ENCODE measurements around the gene ITGA8.

Gene ITGA8

DNA sequence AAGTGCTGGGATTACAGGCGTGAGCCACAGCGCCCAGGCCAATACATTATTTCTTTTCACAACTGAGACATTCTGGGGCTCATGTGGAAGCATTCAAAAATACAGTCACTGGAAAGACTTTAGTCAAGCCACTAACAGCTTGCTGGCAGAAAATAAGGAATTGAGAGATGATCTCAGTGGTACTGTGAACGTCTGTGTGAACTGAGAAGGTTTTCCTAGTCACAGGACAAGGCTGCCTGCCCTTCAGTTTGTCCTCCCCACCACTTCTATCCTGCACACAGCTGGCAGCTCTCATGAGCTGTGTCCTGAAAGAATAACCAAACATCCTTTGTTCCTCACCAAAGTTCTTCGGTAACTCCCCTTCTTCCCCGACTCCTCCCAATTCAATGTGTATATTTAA, 31.3 kb upstream of the ITGA8 start:
- peaks cover 0 to 20% (median 16%) of the 10 kb centered on the region in 10 experiments; a peak in 12 of 20 replicates for H3K4me1 ChIP-seq
- no peak overlapping the region for H3K27ac ChIP-seq
- H3K27me3 ChIP-seq, result no peaks in the 10 kb centered on the region
- H3K4me3 ChIP-seq, result no peak overlapping the region
- no peak overlapping the region for H3K4me2 ChIP-seq
- no peaks in the 10 kb centered on the region for H3K36me3 ChIP-seq
- H3K9me3 ChIP-seq (replicated peaks in 1 of 11), result no peaks in the 10 kb centered on the region
- H3K9ac ChIP-seq, result no peak overlapping the region
- no peaks in the 10 kb centered on the region for H4K20me1 ChIP-seq
- TF ChIP-seq Cebpa-rat (IDR thresholded peaks at IDR 0.05), result no peak

- H3K9ac ChIP-seq, result no peak overlapping the region
- no peaks in the 10 kb centered on the region for H3K36me3 ChIP-seq
- no peak overlapping the region for H3K27ac ChIP-seq
- no peak for TF ChIP-seq Cebpa-rat (IDR thresholded peaks at IDR 0.05)
- H3K4me1 ChIP-seq, result peaks cover 0 to 20% (median 16%) of the 10 kb centered on the region in 10 experiments; a peak in 12 of 20 replicates
- no peaks in the 10 kb centered on the region for H3K9me3 ChIP-seq (replicated peaks in 1 of 11)
- no peaks in the 10 kb centered on the region for H3K27me3 ChIP-seq
- H3K4me2 ChIP-seq, result peak overlapping the region in 1 of 11 experiments; percentile 62; a peak in 1 of 22 replicates
- no peak overlapping the region for H3K4me3 ChIP-seq
- H4K20me1 ChIP-seq, result no peaks in the 10 kb centered on the region
Measured at GRCh38 chr10:15748126-15748525, 28.4 kb upstream of the ITGA8 start.

DNA sequence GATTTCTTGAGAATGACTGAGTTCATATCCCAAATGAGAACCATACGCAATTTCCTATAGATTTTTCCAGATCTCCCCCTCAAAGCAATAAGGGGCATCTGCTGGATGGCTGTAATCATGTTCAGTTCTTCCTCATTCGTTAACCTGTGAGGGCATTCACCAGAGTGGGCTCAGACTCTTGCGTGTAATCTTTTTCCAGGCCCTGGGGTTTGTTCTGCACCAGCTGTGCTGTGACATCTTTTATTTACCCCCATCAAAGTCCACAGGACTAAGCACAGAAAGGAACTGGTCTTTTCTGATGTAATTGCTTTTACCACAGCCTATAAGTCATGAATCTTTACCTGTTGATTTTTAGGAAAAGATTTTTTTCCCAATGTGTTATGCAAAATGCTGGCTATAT, 27.9 kb upstream of the ITGA8 start:
- Histone ChIP-seq H3K36me3 (no peaks in the 10 kb centered on the region), H3K4me3 (no peak overlapping the region), H3K27me3 (no peaks in the 10 kb centered on the region), H3K9me3 (replicated peaks in 1 of 11) (no peaks in the 10 kb centered on the region), H3K9ac (no peak overlapping the region), H3K4me1 (peaks cover 0 to 20% (median 16%) of the 10 kb centered on the region in 10 experiments; a peak in 12 of 20 replicates), H3K27ac (no peak overlapping the region), H3K4me2 (peak overlapping the region in 8 of 11 experiments; percentile 33 to 64 (median 52); a peak in 14 of 22 replicates), H4K20me1 (no peaks in the 10 kb centered on the region)
- no peak for TF ChIP-seq Cebpa-rat (IDR thresholded peaks at IDR 0.05)

- Histone ChIP-seq H3K4me2 (no peak overlapping the region), H3K27ac (no peak overlapping the region), H3K36me3 (no peaks in the 10 kb centered on the region), H3K9ac (no peak overlapping the region), H3K27me3 (no peaks in the 10 kb centered on the region), H3K4me1 (peaks cover 0 to 20% (median 16%) of the 10 kb centered on the region in 10 experiments; a peak in 12 of 20 replicates), H3K9me3 (replicated peaks in 1 of 11) (no peaks in the 10 kb centered on the region), H3K4me3 (no peak overlapping the region), H4K20me1 (no peaks in the 10 kb centered on the region)
- TF ChIP-seq Cebpa-rat (IDR thresholded peaks at IDR 0.05), result no peak
Measured at GRCh38 chr10:15745751-15746150, 26.0 kb upstream of the ITGA8 start.

- no peak overlapping the region for H3K27ac ChIP-seq
- H3K9ac ChIP-seq, result no peak overlapping the region
- H3K4me3 ChIP-seq, result no peak overlapping the region
- no peaks in the 10 kb centered on the region for H3K27me3 ChIP-seq
- H3K4me2 ChIP-seq, result no peak overlapping the region
- H4K20me1 ChIP-seq, result no peaks in the 10 kb centered on the region
- no peak for TF ChIP-seq Cebpa-rat (IDR thresholded peaks at IDR 0.05)
- H3K36me3 ChIP-seq, result no peaks in the 10 kb centered on the region
- peaks cover 0 to 20% (median 16%) of the 10 kb centered on the region in 10 experiments; a peak in 12 of 20 replicates for H3K4me1 ChIP-seq
- H3K9me3 ChIP-seq (replicated peaks in 1 of 11), result no peaks in the 10 kb centered on the region
Measured at GRCh38 chr10:15744217-15744865, 24.6 kb upstream of the ITGA8 start.

- no peak overlapping the region for H3K27ac ChIP-seq
- H3K4me2 ChIP-seq, result no peak overlapping the region
- H3K4me3 ChIP-seq, result no peak overlapping the region
- H4K20me1 ChIP-seq, result no peaks in the 10 kb centered on the region
- H3K36me3 ChIP-seq, result no peaks in the 10 kb centered on the region
- H3K27me3 ChIP-seq, result no peaks in the 10 kb centered on the region
- no peak for TF ChIP-seq Cebpa-rat (IDR thresholded peaks at IDR 0.05)
- H3K9ac ChIP-seq, result no peak overlapping the region
- H3K4me1 ChIP-seq, result peaks cover 0 to 20% (median 16%) of the 10 kb centered on the region in 10 experiments; a peak in 12 of 20 replicates
- H3K9me3 ChIP-seq (replicated peaks in 1 of 11), result no peaks in the 10 kb centered on the region
Measured at GRCh38 chr10:15743443-15743842, 23.7 kb upstream of the ITGA8 start.

- peaks cover 0 to 18% (median 16%) of the 10 kb centered on the region in 10 experiments; a peak in 12 of 20 replicates for H3K4me1 ChIP-seq
- no peak overlapping the region for H3K9ac ChIP-seq
- no peak overlapping the region for H3K4me3 ChIP-seq
- no peaks in the 10 kb centered on the region for H3K27me3 ChIP-seq
- no peaks in the 10 kb centered on the region for H3K36me3 ChIP-seq
- no peak overlapping the region for H3K4me2 ChIP-seq
- no peaks in the 10 kb centered on the region for H4K20me1 ChIP-seq
- no peaks in the 10 kb centered on the region for H3K9me3 ChIP-seq (replicated peaks in 1 of 11)
- no peak for TF ChIP-seq Cebpa-rat (IDR thresholded peaks at IDR 0.05)
- H3K27ac ChIP-seq, result no peak overlapping the region
Measured at GRCh38 chr10:15742836-15743235, 23.1 kb upstream of the ITGA8 start.

- H3K4me1 ChIP-seq, result peaks cover 0 to 10% (median 9%) of the 10 kb centered on the region in 10 experiments; a peak in 12 of 20 replicates
- H3K36me3 ChIP-seq, result no peaks in the 10 kb centered on the region
- no peak overlapping the region for H3K27ac ChIP-seq
- TF ChIP-seq Cebpa-rat (IDR thresholded peaks at IDR 0.05), result no peak
- H3K9ac ChIP-seq, result no peak overlapping the region
- H4K20me1 ChIP-seq, result no peaks in the 10 kb centered on the region
- no peaks in the 10 kb centered on the region for H3K27me3 ChIP-seq
- H3K9me3 ChIP-seq (replicated peaks in 1 of 11), result 0 out of 22 replicates have a peak, but pooled peaks cover 0 to 4% (median 0%) of the 10 kb centered on the region in 11 experiments
- no peak overlapping the region for H3K4me2 ChIP-seq
- H3K4me3 ChIP-seq, result no peak overlapping the region
Measured at GRCh38 chr10:15742102-15742501, 22.4 kb upstream of the ITGA8 start.

DNA sequence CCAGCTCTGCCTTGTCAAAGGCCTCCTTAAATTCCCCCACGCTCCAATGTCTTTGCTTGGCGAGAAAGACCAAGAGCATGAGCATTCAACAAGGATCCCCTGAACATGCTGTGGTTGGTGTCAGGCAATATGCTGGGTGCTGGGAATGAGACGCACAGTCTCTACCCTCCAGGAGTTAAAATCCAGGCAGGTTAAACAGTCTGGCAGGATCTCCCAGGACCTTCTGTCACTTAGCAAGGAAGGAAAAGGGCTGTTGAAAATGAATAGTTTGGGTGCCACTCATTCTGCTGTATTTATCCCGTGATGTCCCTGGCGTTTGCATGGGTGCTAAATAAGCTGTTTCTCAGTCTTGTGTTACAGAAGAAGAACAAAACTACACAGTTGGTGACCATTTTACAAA, 21.9 kb upstream of the ITGA8 start:
- no peaks in the 10 kb centered on the region for H3K27me3 ChIP-seq
- H3K27ac ChIP-seq, result no peak overlapping the region
- H3K4me1 ChIP-seq, result peaks cover 0 to 5% (median 4%) of the 10 kb centered on the region in 10 experiments; a peak in 12 of 20 replicates
- no peak overlapping the region for H3K4me2 ChIP-seq
- H4K20me1 ChIP-seq, result no peaks in the 10 kb centered on the region
- no peaks in the 10 kb centered on the region for H3K36me3 ChIP-seq
- TF ChIP-seq Cebpa-rat (IDR thresholded peaks at IDR 0.05), result no peak
- no peak overlapping the region for H3K4me3 ChIP-seq
- H3K9me3 ChIP-seq (replicated peaks in 1 of 11), result 0 out of 22 replicates have a peak, but pooled peaks cover 0 to 4% (median 0%) of the 10 kb centered on the region in 11 experiments
- H3K9ac ChIP-seq, result no peak overlapping the region

DNA sequence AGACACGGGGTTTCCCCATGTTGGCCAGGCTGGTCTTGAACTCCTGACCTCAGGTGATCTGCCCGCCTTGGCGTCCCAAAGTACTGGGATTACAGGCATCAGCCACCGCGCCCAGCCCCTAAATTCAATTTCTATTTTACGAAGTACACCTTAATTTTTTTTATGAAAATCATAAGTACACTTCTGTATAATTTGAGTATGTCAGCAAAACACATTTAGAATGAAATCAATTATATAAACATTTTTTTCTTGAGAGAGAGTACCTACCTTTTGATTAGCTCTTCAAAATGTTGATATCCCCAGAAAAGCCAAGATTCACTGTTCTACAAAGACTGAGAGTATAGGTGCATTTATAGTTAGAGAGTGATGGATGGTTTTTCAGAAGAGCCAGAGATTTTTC, 20.5 kb upstream of the ITGA8 start:
- H3K4me3 ChIP-seq, result no peak overlapping the region
- no peak overlapping the region for H3K27ac ChIP-seq
- H3K27me3 ChIP-seq, result no peaks in the 10 kb centered on the region
- H3K4me1 ChIP-seq, result no peaks in the 10 kb centered on the region
- TF ChIP-seq Cebpa-rat (IDR thresholded peaks at IDR 0.05), result no peak
- no peak overlapping the region for H3K4me2 ChIP-seq
- H3K36me3 ChIP-seq, result no peaks in the 10 kb centered on the region
- 0 out of 22 replicates have a peak, but pooled peaks cover 0 to 4% (median 0%) of the 10 kb centered on the region in 11 experiments for H3K9me3 ChIP-seq (replicated peaks in 1 of 11)
- no peaks in the 10 kb centered on the region for H4K20me1 ChIP-seq
- no peak overlapping the region for H3K9ac ChIP-seq
